HEK293 (cell line): Measurements from ENCODE around the gene LKAAEAR1.

Source experiments
- CTCF ChIA-PET: fragments of 350-600 bp; formaldehyde crosslinking; extraction: SDS; loops from one replicate; lab custom pipeline; 2021; ENCODE audit warnings: antibody characterized with exemption; lab: Yijun Ruan, JAX
- POLR2A ChIA-PET: fragments of 300-600 bp; formaldehyde crosslinking; extraction: SDS; loops from one replicate; lab custom pipeline; 2020; ENCODE audit warnings: antibody characterized with exemption, inconsistent platforms; lab: Yijun Ruan, JAX
- H3K27ac ChIP-seq: fragments of 200-500 bp; sonication (Bioruptor generic); 2 replicates; pipeline ENCODE4 v1.5.1; 2014; ENCODE audit warnings: low read depth, low read length, control low read depth, inconsistent platforms; ENCODE audit errors: extremely low read depth
- H3K36me3 ChIP-seq, 2 experiments: fragments of 200-500 bp in 1 of 2; sonication (Bioruptor generic) in 1 of 2; 1 replicate in 1 of 2; 2 replicates in 1 of 2; pipeline ENCODE4 v1.5.1; 2014 to 2017; ENCODE audit warnings: inconsistent platforms in 2 of 2, low read length in 2 of 2; ENCODE audit not compliant: control insufficient read depth in 2 of 2, insufficient read depth in 1 of 2
- H3K4me1 ChIP-seq: fragments of 200-500 bp; sonication (Bioruptor generic); 2 replicates; pipeline ENCODE4 v1.5.1; 2014; ENCODE audit warnings: mild to moderate bottlenecking, low read length, inconsistent platforms; ENCODE audit not compliant: control insufficient read depth, insufficient read depth
- H3K4me3 ChIP-seq: 2 replicates; pipeline ENCODE4 v1.5.1; 2011; ENCODE audit warnings: low read depth, mild to moderate bottlenecking, control low read depth, low read length, moderate library complexity
- H3K9me3 ChIP-seq: fragments of 200-500 bp; sonication (Bioruptor generic); 2 replicates; pipeline ENCODE4 v1.5.1; 2014; ENCODE audit warnings: low read depth, low read length, inconsistent platforms; ENCODE audit not compliant: control insufficient read depth, insufficient read depth
- GLIS2 ChIP-seq: fragments of 450-650 bp; formaldehyde crosslinking; IDR thresholded peaks from 2 replicates; pipeline ENCODE4 v1.5.1; 2016; ENCODE audit warnings: missing biosample characterization, missing genetic modification characterization
- HIC1 ChIP-seq: fragments of 450-650 bp; formaldehyde crosslinking; IDR thresholded peaks from 2 replicates; pipeline ENCODE4 v1.5.1; 2016; ENCODE audit warnings: missing biosample characterization, missing genetic modification characterization
- KLF9 ChIP-seq: fragments of 450-650 bp; formaldehyde crosslinking; IDR thresholded peaks from 2 replicates; pipeline ENCODE4 v1.5.1; 2016; ENCODE audit warnings: missing biosample characterization, missing genetic modification characterization, low read depth
- PATZ1 ChIP-seq: fragments of 450-650 bp; formaldehyde crosslinking; IDR thresholded peaks from 2 replicates; pipeline ENCODE4 v1.5.1; 2016; ENCODE audit warnings: missing biosample characterization, missing genetic modification characterization
- ZBTB10 ChIP-seq: fragments of 450-650 bp; formaldehyde crosslinking; IDR thresholded peaks from 2 replicates; pipeline ENCODE4 v1.5.1; 2016; ENCODE audit warnings: missing biosample characterization, missing genetic modification characterization
- ZBTB8A ChIP-seq: fragments of 450-650 bp; formaldehyde crosslinking; IDR thresholded peaks from 2 replicates; pipeline ENCODE4 v1.5.1; 2016; ENCODE audit warnings: missing biosample characterization, missing genetic modification characterization
- ZNF121 ChIP-seq: fragments of 450-650 bp; formaldehyde crosslinking; IDR thresholded peaks from 2 replicates; pipeline ENCODE4 v1.5.1; 2016; ENCODE audit warnings: missing biosample characterization, missing genetic modification characterization
- ZNF140 ChIP-seq: fragments of 450-650 bp; formaldehyde crosslinking; IDR thresholded peaks from 2 replicates; pipeline ENCODE4 v1.5.1; 2016; ENCODE audit warnings: missing biosample characterization, missing genetic modification characterization
- ZNF19 ChIP-seq: fragments of 450-650 bp; formaldehyde crosslinking; IDR thresholded peaks from 2 replicates; pipeline ENCODE4; 2016; ENCODE audit warnings: missing biosample characterization, missing genetic modification characterization, low read depth
- ZNF311 ChIP-seq: fragments of 450-650 bp; formaldehyde crosslinking; IDR thresholded peaks from 2 replicates; pipeline ENCODE4 v1.5.1; 2017; ENCODE audit warnings: missing biosample characterization, missing genetic modification characterization, borderline replicate concordance
- ZNF398 ChIP-seq: fragments of 450-650 bp; formaldehyde crosslinking; IDR thresholded peaks from 2 replicates; pipeline ENCODE4 v1.5.1; 2017; ENCODE audit warnings: missing biosample characterization, missing genetic modification characterization
- ZNF514 ChIP-seq: fragments of 450-650 bp; formaldehyde crosslinking; IDR thresholded peaks from 2 replicates; pipeline ENCODE4 v1.5.1; 2016; ENCODE audit warnings: missing biosample characterization, missing genetic modification characterization
- ZNF623 ChIP-seq: fragments of 450-650 bp; formaldehyde crosslinking; IDR thresholded peaks from 2 replicates; pipeline ENCODE4 v1.5.1; 2016; ENCODE audit warnings: missing biosample characterization, missing genetic modification characterization
- ZNF658 ChIP-seq: fragments of 450-650 bp; formaldehyde crosslinking; IDR thresholded peaks from 2 replicates; pipeline ENCODE4; 2016; ENCODE audit warnings: missing biosample characterization, missing genetic modification characterization
- ZSCAN4 ChIP-seq: fragments of 450-650 bp; formaldehyde crosslinking; IDR thresholded peaks from 2 replicates; pipeline ENCODE4 v1.5.1; 2017; ENCODE audit warnings: missing biosample characterization, missing genetic modification characterization

LKAAEAR1 gene

GRCh38 chr20:64077541-64077875 lies 6.7 kb downstream of the LKAAEAR1 start:
- H3K4me1 ChIP-seq, result peaks cover 10% of the 10 kb centered on the region
- TF ChIP-seq GLIS2 (tag by site-specific recombination), result peak; percentile 46; the same call in 1 of the 2 replicates
- TF ChIP-seq ZNF398 (tag by site-specific recombination), result no peak
- TF ChIP-seq HIC1 (tag by site-specific recombination), result peak; percentile 65; the same call in 1 of the 2 replicates
- peak; percentile 28; the same call in 1 of the 2 replicates for TF ChIP-seq ZBTB10 (tag by site-specific recombination)
- no peaks in the 10 kb centered on the region for H3K9me3 ChIP-seq
- H3K36me3 ChIP-seq, result peaks cover 0 to 13% of the 10 kb centered on the region in 2 experiments; a peak in 1 of 3 replicates
- no peak overlapping the region for H3K4me3 ChIP-seq
- ChIA-PET POLR2A (interaction anchor here (1.4 kb wide), 1 partner anchor 15 kb away, joined by 4 read pairs; no protein-coding TSS in a partner anchor), CTCF (interaction anchor here (1.0 kb wide), 1 partner anchor 97 kb away, joined by 4 read pairs; the partner anchor contains the start of gene PRPF6)
- no peak overlapping the region for H3K27ac ChIP-seq

GRCh38 chr20:64077094-64077493 lies 7.1 kb downstream of the LKAAEAR1 start:
- no peak for TF ChIP-seq ZSCAN4 (tag by site-specific recombination)
- TF ChIP-seq ZNF658 (tag by site-specific recombination), result no peak
- TF ChIP-seq PATZ1 (tag by site-specific recombination), result no peak
- TF ChIP-seq KLF9 (tag by site-specific recombination), result no peak
- TF ChIP-seq ZNF140 (tag by site-specific recombination), result no peak
- no peak for TF ChIP-seq ZNF311 (tag by site-specific recombination)
- TF ChIP-seq ZNF19 (tag by site-specific recombination), result no peak
- no peak for TF ChIP-seq ZNF514 (tag by site-specific recombination)
- TF ChIP-seq ZNF623, result no peak
- no peak for TF ChIP-seq ZNF121 (tag by site-specific recombination)
- no peak for TF ChIP-seq ZBTB8A (tag by site-specific recombination)
- TF ChIP-seq, all 188 proteins: peak for 0
- H3K27ac ChIP-seq, result no peak overlapping the region
- POLR2A ChIA-PET, result no interaction called here
- CTCF ChIA-PET, result no interaction called here
- H3K9me3 ChIP-seq, result no peaks in the 10 kb centered on the region
- H3K4me3 ChIP-seq, result no peak overlapping the region
- peaks cover 10% of the 10 kb centered on the region for H3K4me1 ChIP-seq
- H3K36me3 ChIP-seq, result peaks cover 0 to 17% of the 10 kb centered on the region in 2 experiments; a peak in 1 of 3 replicates
